Measurements from ENCODE around the gene PGR.

The PGR gene

GRCh38 chr11:101129203-101129943 lies at the start of gene PGR:
Gene PGR (minus strand): TSS chr11:101129813. CDS start chr11:101129070, 743 bp downstream.
- DNase-seq: no peak

GRCh38 chr11:101176381-101176780 lies 46.8 kb upstream of the PGR start:
- DNase-seq: no peak

GRCh38 chr11:101169944-101170343 lies 40.3 kb upstream of the PGR start:
- no peak for DNase-seq

GRCh38 chr11:101166038-101166437 lies 36.4 kb upstream of the PGR start:
- DNase-seq: no peak

- DNase-seq: no peak
These were observed 28.5 kb upstream of the PGR start for GRCh38 chr11:101158119-101158518.

- no peak for DNase-seq
These were observed 8.8 kb upstream of the PGR start for GRCh38 chr11:101138245-101138930.

GRCh38 chr11:101133190-101133589 lies 3.6 kb upstream of the PGR start:
- DNase-seq: no peak

GRCh38 chr11:101128571-101129202 lies 926 bp downstream of the PGR start:
- DNase-seq: no peak

- no peak for DNase-seq
These were observed 1.7 kb downstream of the PGR start for GRCh38 chr11:101127699-101128570.

GRCh38 chr11:101127197-101127698 lies 2.4 kb downstream of the PGR start:
- no peak for DNase-seq

- DNase-seq: no peak
These were observed 2.9 kb downstream of the PGR start for GRCh38 chr11:101126551-101127196.

GRCh38 chr11:101115671-101116160 lies 13.9 kb downstream of the PGR start:
- no peak for DNase-seq

GRCh38 chr11:101113540-101113939 lies 16.1 kb downstream of the PGR start:
- no peak for DNase-seq

GRCh38 chr11:101104716-101105115 lies 24.9 kb downstream of the PGR start:
- no peak for DNase-seq

- DNase-seq: no peak
These were observed 26.2 kb downstream of the PGR start for GRCh38 chr11:101103433-101103832.

GRCh38 chr11:101100601-101101000 lies 29.0 kb downstream of the PGR start:
- DNase-seq: no peak

- no peak for DNase-seq
These were observed 33.4 kb downstream of the PGR start for GRCh38 chr11:101096036-101096704.

GRCh38 chr11:101091781-101092180 lies 37.8 kb downstream of the PGR start:
- no peak for DNase-seq

GRCh38 chr11:101090679-101091270 lies 38.8 kb downstream of the PGR start:
- DNase-seq: no peak

GRCh38 chr11:101083335-101083734 lies 46.3 kb downstream of the PGR start:
- DNase-seq: no peak

- DNase-seq: no peak
These were observed 46.8 kb downstream of the PGR start for GRCh38 chr11:101082813-101083212.

Data from CD4-positive, alpha-beta T cell treated with Interleukin-4 for 4 hours (primary cell).